Measurements from ENCODE around the gene SEC22C.

DNA sequence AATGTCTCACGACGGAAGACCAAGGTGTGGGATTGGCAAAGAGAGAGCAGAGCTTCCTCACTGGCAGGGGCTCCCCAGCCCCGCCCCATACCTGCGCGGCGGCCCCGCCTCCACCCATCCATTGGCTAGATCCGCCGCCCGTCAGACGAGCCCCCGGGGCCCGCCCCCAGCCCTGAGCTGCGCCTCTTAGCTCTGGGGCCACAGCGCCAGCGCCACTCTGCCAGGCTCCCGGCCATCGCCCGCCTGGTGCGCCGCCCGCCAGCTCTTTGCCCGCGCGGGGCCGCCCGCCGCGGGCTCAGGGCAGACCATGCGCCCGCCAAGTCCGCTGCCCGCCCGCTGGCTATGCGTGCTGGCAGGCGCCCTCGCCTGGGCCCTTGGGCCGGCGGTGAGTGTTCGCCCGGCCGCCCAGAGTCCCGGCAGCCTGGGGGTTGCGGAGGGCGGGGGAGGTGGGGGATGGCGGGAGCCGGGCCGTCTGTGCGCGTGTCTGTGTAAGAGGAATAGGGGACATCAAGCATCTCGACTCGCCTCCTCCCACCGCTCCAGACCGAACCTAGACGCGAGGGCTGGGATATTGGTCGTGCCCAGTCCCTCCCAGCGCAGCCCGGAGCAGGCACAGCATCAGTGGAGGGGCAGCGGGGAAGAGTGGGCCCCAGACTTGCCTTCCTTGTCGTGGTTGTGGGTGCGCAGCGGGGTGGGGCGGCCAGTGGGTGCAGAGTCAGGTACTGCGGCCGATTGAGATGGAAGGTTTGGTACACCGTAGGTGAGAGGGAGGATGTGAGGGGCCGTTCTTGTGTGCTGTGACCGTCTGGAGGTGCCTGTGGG is 79.1 kb downstream of the SEC22C start, which contains the start of gene VIPR1:
- TF ChIP-seq, protein P1, sequence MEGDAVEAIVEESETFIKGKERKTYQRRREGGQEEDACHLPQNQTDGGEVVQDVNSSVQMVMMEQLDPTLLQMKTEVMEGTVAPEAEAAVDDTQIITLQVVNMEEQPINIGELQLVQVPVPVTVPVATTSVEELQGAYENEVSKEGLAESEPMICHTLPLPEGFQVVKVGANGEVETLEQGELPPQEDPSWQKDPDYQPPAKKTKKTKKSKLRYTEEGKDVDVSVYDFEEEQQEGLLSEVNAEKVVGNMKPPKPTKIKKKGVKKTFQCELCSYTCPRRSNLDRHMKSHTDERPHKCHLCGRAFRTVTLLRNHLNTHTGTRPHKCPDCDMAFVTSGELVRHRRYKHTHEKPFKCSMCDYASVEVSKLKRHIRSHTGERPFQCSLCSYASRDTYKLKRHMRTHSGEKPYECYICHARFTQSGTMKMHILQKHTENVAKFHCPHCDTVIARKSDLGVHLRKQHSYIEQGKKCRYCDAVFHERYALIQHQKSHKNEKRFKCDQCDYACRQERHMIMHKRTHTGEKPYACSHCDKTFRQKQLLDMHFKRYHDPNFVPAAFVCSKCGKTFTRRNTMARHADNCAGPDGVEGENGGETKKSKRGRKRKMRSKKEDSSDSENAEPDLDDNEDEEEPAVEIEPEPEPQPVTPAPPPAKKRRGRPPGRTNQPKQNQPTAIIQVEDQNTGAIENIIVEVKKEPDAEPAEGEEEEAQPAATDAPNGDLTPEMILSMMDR (conservative IDR thresholded peaks at IDR 0.05; ENCODE audit: low read depth, low read length), result no peak
- TF ChIP-seq MAFK (IDR thresholded peaks at IDR 0.05; ENCODE audit: low read depth, low read length), result no peak
- TF ChIP-seq CEBPB (IDR thresholded peaks at IDR 0.05; ENCODE audit: low read depth, low read length), result no peak
- TF ChIP-seq POLR2A (IDR thresholded peaks at IDR 0.05; ENCODE audit: low read depth, low read length), result no peak
- no peak for TF ChIP-seq RCOR1 (IDR thresholded peaks at IDR 0.05; ENCODE audit: insufficient replicate concordance, low read length)
- TF ChIP-seq RAD21 (IDR thresholded peaks at IDR 0.05; ENCODE audit: low read length), result no peak
- no peak for TF ChIP-seq RFX5 (IDR thresholded peaks at IDR 0.05; ENCODE audit: low read depth, low read length)
- TF ChIP-seq BHLHE40 (IDR thresholded peaks at IDR 0.05; ENCODE audit: low read depth, low read length), result no peak
- TF ChIP-seq CHD1 (IDR thresholded peaks at IDR 0.05; ENCODE audit: low read depth, low read length), result no peak
- no peak for TF ChIP-seq MAZ (IDR thresholded peaks at IDR 0.05; ENCODE audit: borderline replicate concordance, low read depth, low read length)
- TF ChIP-seq SMC3 (IDR thresholded peaks at IDR 0.05; ENCODE audit: low read depth, low read length), result no peak
- TF ChIP-seq NFE2L2 (IDR thresholded peaks at IDR 0.05; ENCODE audit: low read depth, low read length), result no peak
- TF ChIP-seq, protein P2, sequence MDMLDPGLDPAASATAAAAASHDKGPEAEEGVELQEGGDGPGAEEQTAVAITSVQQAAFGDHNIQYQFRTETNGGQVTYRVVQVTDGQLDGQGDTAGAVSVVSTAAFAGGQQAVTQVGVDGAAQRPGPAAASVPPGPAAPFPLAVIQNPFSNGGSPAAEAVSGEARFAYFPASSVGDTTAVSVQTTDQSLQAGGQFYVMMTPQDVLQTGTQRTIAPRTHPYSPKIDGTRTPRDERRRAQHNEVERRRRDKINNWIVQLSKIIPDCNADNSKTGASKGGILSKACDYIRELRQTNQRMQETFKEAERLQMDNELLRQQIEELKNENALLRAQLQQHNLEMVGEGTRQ (IDR thresholded peaks at IDR 0.05; ENCODE audit: low read depth, low read length), result no peak
- no peak for TF ChIP-seq FOS (IDR thresholded peaks at IDR 0.05; ENCODE audit: low read depth, low read length)

Measured in IMR-90 (cell line).